Large intestine (tissue), 3 donors: ENCODE results near the gene SNCB. TPM values are rescaled to one million over a fixed set of nuclear protein-coding genes. Genes with fewer than 3 reads are reported as not detected.

Experiments used
- DNase-seq, 2 donors: peaks; one replicate each; pipeline versions ENCODE4 v3.0.0 to v3.0.0-alpha.2; 2013
- H3K27ac ChIP-seq: one replicate; pipeline ENCODE4 v1.5.1; 2013; ENCODE audit warnings: low read length
- H3K27me3 ChIP-seq: 2 replicates; pipeline ENCODE4 v1.6.1; 2013; ENCODE audit warnings: low read length; ENCODE audit not compliant: control insufficient read depth, insufficient read depth
- H3K36me3 ChIP-seq: 2 replicates; pipeline ENCODE4 v1.6.1; 2013; ENCODE audit warnings: low read length; ENCODE audit not compliant: control insufficient read depth, insufficient read depth
- H3K4me1 ChIP-seq: one replicate; pipeline ENCODE4 v1.6.1; 2013; ENCODE audit warnings: low read length; ENCODE audit not compliant: control insufficient read depth, insufficient read depth
- H3K4me3 ChIP-seq: one replicate; pipeline ENCODE4 v1.5.1; 2013; ENCODE audit warnings: low read length
- H3K9me3 ChIP-seq: one replicate; pipeline ENCODE4 v1.6.1; 2013; ENCODE audit warnings: mild to moderate bottlenecking, low read depth, low read length, moderate library complexity; ENCODE audit not compliant: control insufficient read depth
- WGBS: methylation state at CpG from one replicate; pipeline ENCODE4 v1.1.5; 2013; ENCODE audit warnings: low lambda C conversion rate; ENCODE audit not compliant: insufficient coverage; 5-methylcytosine and 5-hydroxymethylcytosine counted together
- polyA plus RNA-seq: library from polyadenylated mRNA; unstranded; fragments of 120-200 nt; gene quantifications from one replicate; pipeline ENCODE4 v1.2.1, GENCODE V29; 2013

SNCB gene
- polyA plus RNA-seq, 1 donor: 0.39 TPM

DNA sequence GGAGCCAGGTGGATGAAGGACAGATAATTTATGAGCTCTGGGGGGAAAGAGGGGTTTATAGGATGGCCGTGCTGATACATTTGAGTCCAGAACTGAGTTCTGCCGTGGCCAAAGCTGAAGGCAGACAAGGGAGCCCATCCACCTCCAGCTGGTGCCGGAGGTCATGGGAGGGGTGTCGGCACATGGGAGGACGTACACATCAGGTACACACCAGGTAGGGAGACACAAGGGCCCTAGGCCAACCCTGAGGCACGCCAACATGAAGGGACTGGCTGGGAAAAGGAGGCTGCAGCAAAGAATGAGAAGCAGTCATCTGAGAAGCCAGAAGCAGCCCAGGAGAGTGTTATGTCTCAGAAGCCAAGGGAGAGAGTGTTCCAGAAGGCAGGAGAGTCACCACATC, 18.3 kb downstream of the SNCB start:
- H3K27me3 ChIP-seq: peaks cover 61% of the 10 kb centered on the region
- no CpG with 5 or more reads among the region's 6 CpGs for WGBS

DNA sequence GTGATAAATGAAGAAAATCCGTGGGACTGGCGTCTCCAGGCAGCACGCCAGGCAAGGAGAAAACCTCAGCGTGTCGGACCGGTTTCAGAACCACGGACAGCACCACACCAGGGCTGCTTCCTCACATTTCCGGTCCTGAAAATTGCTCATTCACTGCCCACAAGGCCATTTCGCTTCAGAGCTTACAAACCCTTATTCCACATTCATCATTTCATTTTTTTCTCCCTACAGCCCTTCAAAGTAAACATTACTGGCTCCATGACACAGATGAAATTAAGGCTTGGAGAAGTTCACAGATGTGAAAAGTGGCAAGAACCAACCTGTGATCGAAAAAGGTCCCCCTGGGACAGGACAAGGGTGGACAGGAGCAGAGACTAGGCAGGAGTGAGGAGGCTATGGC, 18.9 kb downstream of the SNCB start:
- H3K36me3 ChIP-seq: no peaks in the 10 kb centered on the region
- H3K27ac ChIP-seq: no peak overlapping the region
- 0% methylated on average over 1 of the region's 10 CpGs for WGBS
- no peaks in the 10 kb centered on the region for H3K9me3 ChIP-seq
- peaks cover 56% of the 10 kb centered on the region for H3K27me3 ChIP-seq
- peak; percentile 50 to 58 for DNase-seq
- no peaks in the 10 kb centered on the region for H3K4me1 ChIP-seq
- no peak overlapping the region for H3K4me3 ChIP-seq

More for the DNA sequence above, 18.3 kb downstream of the SNCB start:
- Histone ChIP-seq H3K27ac (no peak overlapping the region), H3K4me1 (no peaks in the 10 kb centered on the region), H3K36me3 (no peaks in the 10 kb centered on the region), H3K9me3 (no peaks in the 10 kb centered on the region), H3K4me3 (no peak overlapping the region)
- DNase-seq: no peak

DNA sequence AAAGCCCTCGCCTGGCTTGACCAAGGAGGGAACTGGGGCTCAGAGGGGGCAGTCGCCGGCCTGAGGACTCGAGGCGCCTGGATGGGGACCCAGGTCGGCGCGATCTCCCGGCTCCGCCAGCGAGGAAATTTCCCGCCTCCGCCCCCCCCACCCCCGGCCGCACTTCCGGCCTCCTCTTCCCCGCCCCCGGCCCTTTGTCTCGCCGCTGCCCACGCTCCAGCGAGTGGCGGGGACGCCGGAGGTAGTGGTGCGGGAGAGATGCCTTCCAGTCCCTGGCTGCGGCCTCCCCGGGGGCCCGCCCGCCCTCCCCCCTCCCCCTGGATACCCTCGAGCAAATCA, 19.9 kb downstream of the SNCB start:
- H3K36me3 ChIP-seq: no peaks in the 10 kb centered on the region
- WGBS: no CpG with 5 or more reads among the region's 31 CpGs
- no peaks in the 10 kb centered on the region for H3K4me1 ChIP-seq
- H3K27ac ChIP-seq: no peak overlapping the region
- H3K27me3 ChIP-seq: peaks cover 45% of the 10 kb centered on the region
- DNase-seq: no peak
- H3K4me3 ChIP-seq: peak overlapping the region; percentile 54
- H3K9me3 ChIP-seq: no peaks in the 10 kb centered on the region

DNA sequence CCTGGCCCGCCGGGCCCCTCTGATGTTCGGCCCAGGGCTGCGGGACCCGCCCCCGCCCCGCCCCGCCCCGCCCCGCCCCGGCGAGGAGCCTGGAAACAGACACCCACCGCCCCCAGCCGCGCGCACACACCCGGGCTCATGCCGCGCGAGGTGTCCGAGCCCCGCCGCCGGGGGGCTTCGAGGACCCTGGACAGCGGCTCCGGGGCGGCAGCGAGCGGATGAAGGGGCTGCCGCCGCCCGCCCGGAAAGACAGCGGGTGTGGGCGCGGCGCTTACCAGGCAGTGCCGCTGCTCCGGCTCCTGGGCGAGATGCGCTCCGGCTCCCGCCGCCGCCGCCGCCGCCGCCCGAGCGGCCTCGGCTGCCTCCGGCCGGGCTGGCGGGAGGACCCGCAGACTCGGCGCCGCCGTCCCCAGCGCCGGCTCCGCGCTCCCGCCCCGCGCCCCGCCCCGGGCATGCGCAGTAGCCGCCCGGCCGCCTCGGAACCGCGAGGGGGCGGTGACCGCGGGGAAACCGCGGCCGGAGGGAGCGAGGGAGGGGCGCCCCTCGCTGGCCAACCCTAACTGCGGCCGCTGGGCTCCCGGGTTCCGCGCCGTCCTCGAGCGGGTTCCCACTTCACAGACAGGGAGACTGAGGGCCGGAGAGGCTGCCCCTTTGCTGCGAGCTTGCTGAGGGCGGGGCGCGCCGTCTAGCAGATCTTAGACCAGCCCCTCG, 20.5 kb downstream of the SNCB start, which contains the start of gene GPRIN1:
TSS of gene GPRIN1 (minus strand) at position 433 of the 711 bp plus-strand sequence. CDS start 10,322 bp downstream, outside the sequence.
- no peaks in the 10 kb centered on the region for H3K36me3 ChIP-seq
- peak within 1 kb of the TSS; percentile 54 for H3K4me3 ChIP-seq
- no peaks in the 10 kb centered on the region for H3K4me1 ChIP-seq
- peak in 1 of 2 donors; percentile 54 for DNase-seq
- no peaks in the 10 kb centered on the region for H3K9me3 ChIP-seq
- no CpG with 5 or more reads among the region's 101 CpGs for WGBS
- no peak within 1 kb of the TSS for H3K27ac ChIP-seq
- peaks cover 44% of the 10 kb centered on the region for H3K27me3 ChIP-seq

DNA sequence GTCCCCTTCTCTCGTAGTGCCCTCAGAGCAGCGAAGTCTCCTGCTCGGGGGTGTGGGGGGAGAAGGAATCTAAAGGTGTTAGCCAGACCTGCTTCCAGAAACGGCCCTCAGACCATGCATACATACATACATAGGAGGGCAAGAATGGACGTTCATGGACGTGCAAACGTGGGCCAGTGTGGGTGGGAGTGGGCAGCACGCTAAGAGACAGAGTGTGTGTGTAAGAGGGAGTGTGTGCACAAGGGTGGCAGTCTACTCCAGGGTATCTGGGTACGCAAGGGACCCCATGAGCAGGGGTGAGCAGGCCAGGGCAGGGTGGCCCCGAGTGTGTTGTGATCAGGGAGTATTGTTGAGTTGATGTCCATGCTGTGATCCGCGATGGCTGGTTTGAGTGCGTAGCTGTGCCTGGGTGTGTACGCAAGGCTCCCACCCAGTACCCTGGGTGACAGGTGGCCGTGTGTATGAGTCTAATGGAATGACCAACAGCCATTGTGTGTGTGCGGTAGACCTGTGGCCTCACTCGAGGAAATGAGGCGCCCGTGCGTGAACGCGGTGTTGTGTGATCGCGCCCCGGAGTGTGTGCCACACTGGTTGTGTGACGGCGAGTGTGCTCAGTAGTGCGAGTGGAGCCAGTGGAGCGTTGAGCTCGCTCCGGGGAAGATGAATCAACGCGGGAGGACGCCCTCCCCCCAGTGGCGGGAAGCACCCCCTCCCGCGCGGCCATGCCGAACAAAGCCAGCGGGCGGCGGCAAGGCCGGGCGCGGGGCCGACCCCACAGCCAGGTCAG, 21.2 kb downstream of the SNCB start:
- peaks cover 44% of the 10 kb centered on the region for H3K27me3 ChIP-seq
- DNase-seq: no peak
- no peaks in the 10 kb centered on the region for H3K36me3 ChIP-seq
- H3K4me1 ChIP-seq: no peaks in the 10 kb centered on the region
- no peak overlapping the region for H3K4me3 ChIP-seq
- H3K9me3 ChIP-seq: no peaks in the 10 kb centered on the region
- WGBS: no CpG with 5 or more reads among the region's 46 CpGs
- no peak overlapping the region for H3K27ac ChIP-seq

DNA sequence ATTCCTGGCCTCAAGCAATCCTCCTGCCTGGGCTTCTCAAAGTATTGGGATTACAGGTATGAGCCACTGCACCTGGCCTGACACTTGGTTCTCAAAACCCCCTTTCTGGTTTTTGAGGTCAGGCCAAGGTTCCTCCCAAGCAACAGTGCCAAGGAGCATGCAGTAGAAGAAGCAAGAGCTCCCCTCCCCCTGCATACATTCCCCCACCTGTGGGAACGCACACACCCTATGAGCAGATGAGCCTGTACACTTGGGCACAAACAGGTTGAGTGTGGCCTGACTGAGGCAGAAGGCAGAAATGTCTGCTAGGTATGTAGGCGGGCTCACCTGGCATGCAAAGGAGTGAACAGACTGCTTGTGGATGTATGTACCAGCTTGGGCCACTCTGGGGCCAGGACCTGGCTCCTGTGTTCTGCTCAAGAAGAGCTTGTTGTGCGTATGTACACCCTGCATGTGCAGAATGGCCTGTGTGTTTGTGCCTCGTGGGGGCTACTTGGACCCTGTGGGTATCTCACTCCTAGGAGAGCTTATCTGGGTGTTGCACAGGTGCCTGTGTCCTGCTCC, 22.1 kb downstream of the SNCB start:
- WGBS: no CpG with 5 or more reads among the region's 4 CpGs
- Histone ChIP-seq H3K27ac (no peak overlapping the region), H3K36me3 (no peaks in the 10 kb centered on the region), H3K4me3 (no peak overlapping the region), H3K9me3 (no peaks in the 10 kb centered on the region), H3K4me1 (no peaks in the 10 kb centered on the region), H3K27me3 (peaks cover 41% of the 10 kb centered on the region)
- no peak for DNase-seq

DNA sequence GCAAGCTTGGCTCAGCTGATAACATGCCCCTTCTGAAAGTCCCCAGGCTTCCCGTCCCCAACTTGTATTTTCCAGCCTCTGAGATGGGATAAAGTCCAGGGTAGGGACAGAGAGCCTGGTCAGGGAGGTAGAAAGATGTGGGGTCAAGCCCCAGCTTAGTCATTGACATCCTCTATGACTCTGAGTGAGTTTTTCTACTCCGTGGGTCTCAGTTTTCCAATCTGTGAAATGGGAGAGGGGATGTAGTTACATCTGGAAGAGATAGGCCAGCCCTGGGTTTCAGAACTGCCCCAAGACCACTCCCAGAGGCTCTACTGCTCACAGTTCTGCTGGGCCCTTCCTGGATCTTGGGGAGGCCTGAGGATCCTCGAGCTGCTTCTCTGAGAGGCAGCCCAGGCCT, 23.5 kb downstream of the SNCB start:
- no peak overlapping the region for H3K4me3 ChIP-seq
- DNase-seq: no peak
- H3K27ac ChIP-seq: no peak overlapping the region
- H3K4me1 ChIP-seq: no peaks in the 10 kb centered on the region
- WGBS: no CpG with 5 or more reads among the region's 3 CpGs
- peaks cover 28% of the 10 kb centered on the region for H3K27me3 ChIP-seq
- H3K36me3 ChIP-seq: no peaks in the 10 kb centered on the region
- H3K9me3 ChIP-seq: no peaks in the 10 kb centered on the region

DNA sequence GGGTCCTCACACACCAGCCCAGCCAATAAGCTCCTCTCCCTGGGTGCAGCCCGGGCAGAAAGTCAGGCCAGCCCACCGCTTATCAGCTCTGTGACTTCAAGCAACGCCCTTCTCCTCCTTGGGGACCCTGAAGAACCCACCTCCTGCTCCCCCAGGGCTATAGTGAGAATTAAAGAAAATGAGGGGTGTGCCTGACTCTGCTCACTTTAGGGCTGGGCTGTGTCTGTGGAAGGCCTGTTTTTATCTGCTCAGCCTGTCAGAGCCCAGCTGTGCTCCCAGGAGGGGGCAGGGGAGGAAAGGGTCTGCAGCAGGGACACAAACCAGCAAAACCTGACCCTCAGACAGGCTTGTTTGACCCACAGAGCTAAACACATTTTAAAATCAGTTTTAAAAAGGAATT, 24.3 kb downstream of the SNCB start:
- H3K27ac ChIP-seq: no peak overlapping the region
- DNase-seq: no peak
- H3K9me3 ChIP-seq: no peaks in the 10 kb centered on the region
- H3K36me3 ChIP-seq: no peaks in the 10 kb centered on the region
- no peaks in the 10 kb centered on the region for H3K4me1 ChIP-seq
- WGBS: no CpG with 5 or more reads among the region's 3 CpGs
- peaks cover 22% of the 10 kb centered on the region for H3K27me3 ChIP-seq
- no peak overlapping the region for H3K4me3 ChIP-seq

DNA sequence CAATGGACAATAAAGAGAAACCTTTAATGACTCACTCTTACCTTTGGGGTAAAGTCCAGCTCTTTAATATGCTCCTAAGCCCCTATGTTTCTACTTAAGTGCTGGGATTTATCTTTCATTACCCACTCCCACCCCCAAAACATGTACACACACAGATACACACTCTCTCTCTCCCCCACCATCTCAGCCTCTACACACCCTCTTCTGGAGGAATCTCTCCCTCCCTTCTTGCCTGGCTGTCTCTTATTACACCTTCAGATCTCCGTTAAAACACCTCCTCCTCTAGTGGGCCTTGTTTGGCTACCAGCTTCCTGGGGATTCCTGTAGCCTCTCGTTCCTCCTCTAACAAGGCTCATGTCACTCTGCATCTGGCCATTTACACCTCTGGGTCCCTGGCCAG, 27.2 kb downstream of the SNCB start:
- DNase-seq: no peak
- Histone ChIP-seq H3K4me3 (no peak overlapping the region), H3K27me3 (peaks cover 10% of the 10 kb centered on the region), H3K27ac (no peak overlapping the region), H3K4me1 (no peaks in the 10 kb centered on the region), H3K36me3 (no peaks in the 10 kb centered on the region), H3K9me3 (no peaks in the 10 kb centered on the region)
- no CpG with 5 or more reads among the region's 2 CpGs for WGBS

DNA sequence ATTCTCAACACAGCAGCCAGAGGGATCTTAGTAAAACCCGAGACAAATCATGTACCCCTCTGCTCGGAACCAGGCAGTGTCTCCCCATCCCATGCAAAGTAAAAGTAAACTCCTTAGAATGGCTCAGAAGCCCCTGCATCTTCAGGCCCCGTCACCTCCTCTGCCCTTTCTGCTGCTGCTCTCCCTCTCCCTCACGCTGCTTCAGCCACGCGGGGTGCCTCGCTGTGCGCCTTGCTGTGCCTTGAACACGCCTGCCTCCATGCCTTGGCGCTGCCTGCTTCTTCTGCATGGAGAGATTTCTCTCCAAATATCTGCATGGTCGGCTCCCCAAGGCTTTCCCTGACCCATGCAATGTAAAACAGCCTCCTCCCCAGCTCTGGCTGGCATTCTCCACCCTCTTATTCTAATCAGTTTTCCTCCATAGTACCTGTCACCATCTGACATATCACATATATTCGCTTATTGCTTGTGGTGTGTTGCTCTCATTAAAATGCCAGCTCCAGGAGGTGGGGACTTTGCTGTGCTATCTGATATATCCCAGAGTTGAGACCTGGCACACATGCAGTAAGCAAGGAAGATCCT, 28.3 kb downstream of the SNCB start:
- Histone ChIP-seq H3K4me3 (no peak overlapping the region), H3K27me3 (peaks cover 15% of the 10 kb centered on the region), H3K9me3 (no peaks in the 10 kb centered on the region), H3K4me1 (no peaks in the 10 kb centered on the region), H3K27ac (no peak overlapping the region), H3K36me3 (no peaks in the 10 kb centered on the region)
- no CpG with 5 or more reads among the region's 12 CpGs for WGBS
- DNase-seq: no peak
